HCT116 (cell line): ENCODE results near the gene PIK3C2A. TPM values are rescaled to one million over a fixed set of nuclear protein-coding genes. Genes with fewer than 3 reads are reported as not detected.
"Not testable (repeated sequence)": the region's sequence is repeated elsewhere in the genome, so short reads cannot be mapped to it uniquely, and the experiment has no call there.

ENCODE experiments used
- ATAC-seq: fragments of 200-7000 bp; cut with Tn5 transposase; 2 replicates; pipeline ENCODE4 v1.9.1; 2020; ENCODE audit warnings: mild to moderate bottlenecking, moderate library complexity
- BruUV-seq: library from RNA; stranded (reverse); fragments of 400-500 nt; replicated peaks from 2 replicates; lab custom pipeline; 2021; lab: Mats Ljungman, UMichigan
- CTCF ChIA-PET: fragments of 300-600 bp; sonication (Branson Sonifier 250); formaldehyde crosslinking; loops from one replicate; lab custom pipeline; 2021; ENCODE audit warnings: antibody characterized with exemption; lab: Charles Lee
- POLR2A ChIA-PET: fragments of 300-600, 350-600 bp; sonication (Branson Sonifier 250); formaldehyde crosslinking; loops from one replicate; lab custom pipeline; 2021; ENCODE audit warnings: antibody characterized with exemption; lab: Charles Lee
- RAD21 ChIA-PET, 2 experiments: fragments of 300-600 bp; sonication (Branson Sonifier 250); formaldehyde crosslinking; loops; one replicate each; lab custom pipeline; 2023; ENCODE audit warnings: low total read pairs in 2 of 2; ENCODE audit not compliant: uncharacterized antibody in 2 of 2, unreplicated experiment in 2 of 2, low non-redundant PET in 1 of 2; lab: Charles Lee
- DNase-seq: peaks from one replicate; pipeline ENCODE4 v3.0.0-alpha.2; 2010; ENCODE audit warnings: low read depth, low spot score
- H2AFZ ChIP-seq: fragments of 200-600 bp; shearing (Covaris generic), sonication (generic); 2 replicates; pipeline ENCODE4 v1.6.1; 2017; ENCODE audit warnings: low read depth, mixed run types, mixed read lengths, antibody characterized with exemption, low read length; ENCODE audit not compliant: poor library complexity, severe bottlenecking
- H3K27ac ChIP-seq: 2 replicates; pipeline ENCODE4 v1.5.1; 2012; ENCODE audit warnings: low read depth, low read length
- H3K27me3 ChIP-seq: fragments of 200-600 bp; sonication (generic); 2 replicates; pipeline ENCODE4 v1.6.1; 2016; ENCODE audit warnings: mixed run types, low read length, mixed read lengths; ENCODE audit not compliant: insufficient read depth
- H3K36me3 ChIP-seq, 2 experiments: fragments of 200-500 bp in 1 of 2; fragments of 200-600 bp in 1 of 2; sonication (Bioruptor generic) in 1 of 2; sonication (generic) in 1 of 2; 2 replicates each; pipeline versions ENCODE4 v1.5.1 to v1.6.1; 2014 to 2016; ENCODE audit warnings: low read length in 2 of 2, inconsistent platforms in 1 of 2, mixed read lengths in 1 of 2, mixed run types in 1 of 2; ENCODE audit not compliant: insufficient read depth in 2 of 2, control insufficient read depth in 1 of 2
- H3K4me1 ChIP-seq, 2 experiments: fragments of 200-600 bp in 1 of 2; sonication (generic) in 1 of 2; 2 replicates each; pipeline versions ENCODE4 v1.5.1 to v1.6.1; 2012 to 2017; ENCODE audit warnings: low read length in 2 of 2, inconsistent platforms in 1 of 2, mild to moderate bottlenecking in 1 of 2, mixed read lengths in 1 of 2, mixed run types in 1 of 2, moderate library complexity in 1 of 2; ENCODE audit not compliant: insufficient read depth in 2 of 2, control insufficient read depth in 1 of 2
- H3K4me2 ChIP-seq: fragments of 200-600 bp; sonication (generic); 2 replicates; pipeline ENCODE4 v1.6.1; 2017; ENCODE audit warnings: mixed run types, low read length, mixed read lengths
- H3K4me3 ChIP-seq, 2 experiments: fragments of 200-600 bp in 1 of 2; sonication (generic) in 1 of 2; replicated peaks in 1 of 2; 2 replicates each; pipeline ENCODE4 v1.5.1; 2011 to 2016; ENCODE audit warnings: low read length in 2 of 2, control low read depth in 1 of 2, low read depth in 1 of 2, mild to moderate bottlenecking in 1 of 2, mixed read lengths in 1 of 2, mixed run types in 1 of 2
- H3K79me2 ChIP-seq: fragments of 200-600 bp; sonication (generic); 2 replicates; pipeline ENCODE4 v1.6.1; 2017; ENCODE audit warnings: mild to moderate bottlenecking, mixed run types, low read length, moderate library complexity, mixed read lengths; ENCODE audit not compliant: insufficient read depth
- H3K9ac ChIP-seq: fragments of 200-600 bp; sonication (generic); 2 replicates; pipeline ENCODE4 v1.6.1; 2016; ENCODE audit warnings: low read length, mixed read lengths
- H3K9me2 ChIP-seq: fragments of 200-600 bp; sonication (generic), shearing (Covaris generic); 2 replicates; pipeline ENCODE4 v1.6.1; 2017; ENCODE audit warnings: mixed run types, mild to moderate bottlenecking, moderate library complexity; ENCODE audit not compliant: insufficient read depth
- H3K9me3 ChIP-seq, 2 experiments: fragments of 200-500 bp in 1 of 2; fragments of 200-600 bp in 1 of 2; sonication (Bioruptor generic) in 1 of 2; sonication (generic) in 1 of 2; 2 replicates each; pipeline ENCODE4 v1.6.1; 2014 to 2017; ENCODE audit warnings: low read length in 2 of 2, mixed read lengths in 2 of 2, inconsistent platforms in 1 of 2, low read depth in 1 of 2, mild to moderate bottlenecking in 1 of 2, mixed run types in 1 of 2, moderate library complexity in 1 of 2; ENCODE audit not compliant: control insufficient read depth in 1 of 2, insufficient read depth in 1 of 2
- H4K20me1 ChIP-seq: fragments of 200-600 bp; sonication (generic), shearing (Covaris generic); 2 replicates; pipeline ENCODE4 v1.6.1; 2017; ENCODE audit warnings: mixed run types, mild to moderate bottlenecking, moderate library complexity; ENCODE audit not compliant: insufficient read depth
- CEBPB ChIP-seq: IDR thresholded peaks from 2 replicates; pipeline ENCODE4 v1.6.1; 2012; ENCODE audit warnings: low read depth
- EGR1 ChIP-seq: IDR thresholded peaks from 2 replicates; pipeline ENCODE4 v1.6.1; 2012; ENCODE audit warnings: low read depth
- EZH2phosphoT487 ChIP-seq: fragments of 200-600 bp; IDR thresholded peaks from 2 replicates; pipeline ENCODE4 v1.6.1; 2018; ENCODE audit warnings: antibody characterized with exemption, borderline replicate concordance
- FOSL1 ChIP-seq: IDR thresholded peaks from 2 replicates; pipeline ENCODE4 v1.6.1; 2012; ENCODE audit warnings: low read depth
- JUND ChIP-seq: IDR thresholded peaks from 2 replicates; pipeline ENCODE4 v1.6.1; 2012
- YY1 ChIP-seq: IDR thresholded peaks from 2 replicates; pipeline ENCODE4 v1.6.1; 2011; ENCODE audit warnings: low read length, low read depth, moderate library complexity, mild to moderate bottlenecking; ENCODE audit not compliant: insufficient replicate concordance; ENCODE audit errors: extremely low read depth
- intact Hi-C: fragments of 100-400 bp; cut with micrococcal nuclease; formaldehyde crosslinking; loops from 2 replicates; pipeline ENCODE4 v1.10.0; 2022
- total RNA-seq: library from RNA; stranded (reverse); gene quantifications from one replicate; pipeline ENCODE4 v1.2.1, GENCODE V29; 2021; ENCODE audit not compliant: unreplicated experiment
- TF ChIP-seq, protein P1 (sequence below): IDR thresholded peaks from 2 replicates; pipeline ENCODE4 v1.6.1; 2011; ENCODE audit warnings: mild to moderate bottlenecking, low read length, moderate library complexity; ENCODE audit not compliant: insufficient replicate concordance; ENCODE audit errors: extremely low read depth
- TF ChIP-seq, protein P2 (sequence below): IDR thresholded peaks from 2 replicates; pipeline ENCODE4 v1.6.1; 2012; ENCODE audit warnings: low read depth
- TF ChIP-seq, protein P3 (sequence below): IDR thresholded peaks from 2 replicates; pipeline ENCODE4 v1.6.1; 2012
- TF ChIP-seq, protein P4 (sequence below), 3 experiments: fragments of 200-600 bp in 1 of 3; sonication (generic) in 1 of 3; IDR thresholded peaks in 2 of 3; conservative IDR thresholded peaks in 1 of 3; 2 replicates each; pipeline ENCODE4 v1.5.1; 2012 to 2017; ENCODE audit warnings: low read depth in 2 of 3, low read length in 2 of 3, antibody characterized with exemption in 1 of 3, borderline replicate concordance in 1 of 3, control low read depth in 1 of 3, mild to moderate bottlenecking in 1 of 3, mixed read lengths in 1 of 3, mixed run types in 1 of 3, moderate library complexity in 1 of 3; ENCODE audit not compliant: insufficient read depth in 1 of 3

Gene PIK3C2A
- total RNA-seq, 1 experiment from 2014 or later: 51.6 TPM

DNA sequence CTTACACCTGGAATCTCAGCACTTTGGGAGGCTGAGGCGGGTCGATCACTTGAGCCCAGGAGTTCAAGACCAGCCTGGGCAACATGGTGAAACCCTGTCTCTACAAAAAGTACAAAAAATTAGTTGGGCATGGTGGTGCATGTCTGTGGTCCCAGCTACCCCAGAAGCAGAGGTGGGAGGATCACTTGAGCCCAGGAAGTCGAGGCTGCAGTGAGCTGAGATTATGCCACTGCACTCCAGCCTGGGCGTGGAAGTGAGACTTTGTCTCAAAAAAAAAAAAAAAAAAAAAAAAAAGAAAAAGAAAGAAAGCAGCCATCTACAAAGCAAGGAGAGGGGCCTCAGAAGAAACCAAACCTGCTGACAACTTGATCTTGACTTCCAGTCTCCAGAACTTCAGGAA is 32.1 kb upstream of the PIK3C2A start:
- H3K9me3 ChIP-seq, H3K4me1 ChIP-seq, H3K4me3 ChIP-seq, CTCF ChIA-PET, H3K27me3 ChIP-seq, H3K9ac ChIP-seq, DNase-seq, H2AFZ ChIP-seq, BruUV-seq, RAD21 ChIA-PET, H3K27ac ChIP-seq, H3K9me2 ChIP-seq, H4K20me1 ChIP-seq, H3K4me2 ChIP-seq, POLR2A ChIA-PET, H3K36me3 ChIP-seq, H3K79me2 ChIP-seq, ATAC-seq: not testable (repeated sequence)
- intact Hi-C loops: loop anchor here (10.0 kb wide), 1 partner anchor 115 kb away; the partner anchor contains the start of gene NCR3LG1

DNA sequence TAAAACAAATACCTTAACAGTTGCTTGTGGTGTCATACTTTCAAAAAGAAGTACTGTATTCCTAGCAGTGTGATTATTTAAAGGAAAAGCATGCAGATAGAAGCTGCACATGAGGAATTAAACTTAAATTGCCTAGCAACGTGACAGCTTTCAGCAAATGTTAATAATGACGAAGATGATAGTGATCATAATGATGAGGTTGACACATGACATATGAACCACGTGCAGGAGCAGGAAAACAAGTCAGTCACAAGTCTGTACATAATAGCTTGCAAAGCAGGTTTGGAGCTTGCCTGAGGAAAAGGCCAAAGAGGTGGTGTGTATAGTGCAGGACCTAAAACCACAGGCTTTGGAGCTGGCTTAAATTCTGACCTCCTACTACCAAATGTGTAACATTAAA is 30.6 kb upstream of the PIK3C2A start:
- Histone ChIP-seq H3K4me3 (no peak overlapping the region), H3K4me1 (no peaks in the 10 kb centered on the region), H3K9me3 (no peaks in the 10 kb centered on the region), H2AFZ (no peak overlapping the region), H3K27me3 (no peaks in the 10 kb centered on the region), H4K20me1 (no peaks in the 10 kb centered on the region), H3K9ac (no peak overlapping the region), H3K27ac (no peak overlapping the region), H3K9me2 (no peaks in the 10 kb centered on the region), H3K36me3 (no peaks in the 10 kb centered on the region), H3K4me2 (no peak overlapping the region), H3K79me2 (no peaks in the 10 kb centered on the region)
- CTCF ChIA-PET: no interaction called here
- no peak for DNase-seq
- no peak for ATAC-seq
- intact Hi-C loops: loop anchor here (10.0 kb wide), 1 partner anchor 116 kb away; the partner anchor contains the start of gene NCR3LG1
- POLR2A ChIA-PET: no interaction called here
- no TSS peak for BruUV-seq
- RAD21 ChIA-PET: no interaction called here
- TF ChIP-seq, protein P1, sequence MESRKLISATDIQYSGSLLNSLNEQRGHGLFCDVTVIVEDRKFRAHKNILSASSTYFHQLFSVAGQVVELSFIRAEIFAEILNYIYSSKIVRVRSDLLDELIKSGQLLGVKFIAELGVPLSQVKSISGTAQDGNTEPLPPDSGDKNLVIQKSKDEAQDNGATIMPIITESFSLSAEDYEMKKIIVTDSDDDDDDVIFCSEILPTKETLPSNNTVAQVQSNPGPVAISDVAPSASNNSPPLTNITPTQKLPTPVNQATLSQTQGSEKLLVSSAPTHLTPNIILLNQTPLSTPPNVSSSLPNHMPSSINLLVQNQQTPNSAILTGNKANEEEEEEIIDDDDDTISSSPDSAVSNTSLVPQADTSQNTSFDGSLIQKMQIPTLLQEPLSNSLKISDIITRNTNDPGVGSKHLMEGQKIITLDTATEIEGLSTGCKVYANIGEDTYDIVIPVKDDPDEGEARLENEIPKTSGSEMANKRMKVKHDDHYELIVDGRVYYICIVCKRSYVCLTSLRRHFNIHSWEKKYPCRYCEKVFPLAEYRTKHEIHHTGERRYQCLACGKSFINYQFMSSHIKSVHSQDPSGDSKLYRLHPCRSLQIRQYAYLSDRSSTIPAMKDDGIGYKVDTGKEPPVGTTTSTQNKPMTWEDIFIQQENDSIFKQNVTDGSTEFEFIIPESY: no peak
- no peak for TF ChIP-seq EZH2phosphoT487
- TF ChIP-seq, protein P2, sequence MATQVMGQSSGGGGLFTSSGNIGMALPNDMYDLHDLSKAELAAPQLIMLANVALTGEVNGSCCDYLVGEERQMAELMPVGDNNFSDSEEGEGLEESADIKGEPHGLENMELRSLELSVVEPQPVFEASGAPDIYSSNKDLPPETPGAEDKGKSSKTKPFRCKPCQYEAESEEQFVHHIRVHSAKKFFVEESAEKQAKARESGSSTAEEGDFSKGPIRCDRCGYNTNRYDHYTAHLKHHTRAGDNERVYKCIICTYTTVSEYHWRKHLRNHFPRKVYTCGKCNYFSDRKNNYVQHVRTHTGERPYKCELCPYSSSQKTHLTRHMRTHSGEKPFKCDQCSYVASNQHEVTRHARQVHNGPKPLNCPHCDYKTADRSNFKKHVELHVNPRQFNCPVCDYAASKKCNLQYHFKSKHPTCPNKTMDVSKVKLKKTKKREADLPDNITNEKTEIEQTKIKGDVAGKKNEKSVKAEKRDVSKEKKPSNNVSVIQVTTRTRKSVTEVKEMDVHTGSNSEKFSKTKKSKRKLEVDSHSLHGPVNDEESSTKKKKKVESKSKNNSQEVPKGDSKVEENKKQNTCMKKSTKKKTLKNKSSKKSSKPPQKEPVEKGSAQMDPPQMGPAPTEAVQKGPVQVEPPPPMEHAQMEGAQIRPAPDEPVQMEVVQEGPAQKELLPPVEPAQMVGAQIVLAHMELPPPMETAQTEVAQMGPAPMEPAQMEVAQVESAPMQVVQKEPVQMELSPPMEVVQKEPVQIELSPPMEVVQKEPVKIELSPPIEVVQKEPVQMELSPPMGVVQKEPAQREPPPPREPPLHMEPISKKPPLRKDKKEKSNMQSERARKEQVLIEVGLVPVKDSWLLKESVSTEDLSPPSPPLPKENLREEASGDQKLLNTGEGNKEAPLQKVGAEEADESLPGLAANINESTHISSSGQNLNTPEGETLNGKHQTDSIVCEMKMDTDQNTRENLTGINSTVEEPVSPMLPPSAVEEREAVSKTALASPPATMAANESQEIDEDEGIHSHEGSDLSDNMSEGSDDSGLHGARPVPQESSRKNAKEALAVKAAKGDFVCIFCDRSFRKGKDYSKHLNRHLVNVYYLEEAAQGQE: no peak
- TF ChIP-seq, protein P3, sequence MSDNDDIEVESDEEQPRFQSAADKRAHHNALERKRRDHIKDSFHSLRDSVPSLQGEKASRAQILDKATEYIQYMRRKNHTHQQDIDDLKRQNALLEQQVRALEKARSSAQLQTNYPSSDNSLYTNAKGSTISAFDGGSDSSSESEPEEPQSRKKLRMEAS: no peak
- TF ChIP-seq JUND: no peak
- no peak for TF ChIP-seq EGR1
- TF ChIP-seq, protein P4, sequence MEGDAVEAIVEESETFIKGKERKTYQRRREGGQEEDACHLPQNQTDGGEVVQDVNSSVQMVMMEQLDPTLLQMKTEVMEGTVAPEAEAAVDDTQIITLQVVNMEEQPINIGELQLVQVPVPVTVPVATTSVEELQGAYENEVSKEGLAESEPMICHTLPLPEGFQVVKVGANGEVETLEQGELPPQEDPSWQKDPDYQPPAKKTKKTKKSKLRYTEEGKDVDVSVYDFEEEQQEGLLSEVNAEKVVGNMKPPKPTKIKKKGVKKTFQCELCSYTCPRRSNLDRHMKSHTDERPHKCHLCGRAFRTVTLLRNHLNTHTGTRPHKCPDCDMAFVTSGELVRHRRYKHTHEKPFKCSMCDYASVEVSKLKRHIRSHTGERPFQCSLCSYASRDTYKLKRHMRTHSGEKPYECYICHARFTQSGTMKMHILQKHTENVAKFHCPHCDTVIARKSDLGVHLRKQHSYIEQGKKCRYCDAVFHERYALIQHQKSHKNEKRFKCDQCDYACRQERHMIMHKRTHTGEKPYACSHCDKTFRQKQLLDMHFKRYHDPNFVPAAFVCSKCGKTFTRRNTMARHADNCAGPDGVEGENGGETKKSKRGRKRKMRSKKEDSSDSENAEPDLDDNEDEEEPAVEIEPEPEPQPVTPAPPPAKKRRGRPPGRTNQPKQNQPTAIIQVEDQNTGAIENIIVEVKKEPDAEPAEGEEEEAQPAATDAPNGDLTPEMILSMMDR (IDR thresholded peaks at IDR 0.05 in 2 of 3, conservative IDR thresholded peaks at IDR 0.05 in 1 of 3; ENCODE audit: borderline replicate concordance in 1 of 3, insufficient read depth in 1 of 3, low read depth in 2 of 3, low read length in 2 of 3): no peak
- TF ChIP-seq CEBPB: no peak
- no peak for TF ChIP-seq YY1
- TF ChIP-seq FOSL1: no peak
